Activated naive CD4-positive, alpha-beta T cell treated with anti-CD3 and anti-CD28 coated beads, Interleukin-2, amount 50 U/mL, for 16 hours (primary cell): ENCODE results near the gene ERCC1.
A peak's percentile ranks its signal among the peaks of the same experiment; 100 is the strongest.
"Not testable (repeated sequence)": the region's sequence is repeated elsewhere in the genome, so short reads cannot be mapped to it uniquely, and the experiment has no call there.

Experiments used
- DNase-seq: peaks from one replicate; pipeline ENCODE4 v3.0.0-alpha.2; 2020

The ERCC1 gene

GRCh38 chr19:45424191-45425058 lies 708 bp upstream of the ERCC1 start:
- no peak for DNase-seq

- peak; percentile 83 for DNase-seq
Observed at GRCh38 chr19:45423033-45423588, 606 bp downstream of the ERCC1 start.

- DNase-seq = no peak
Observed at GRCh38 chr19:45421947-45422498, 1.7 kb downstream of the ERCC1 start.

- no peak for DNase-seq
Observed at GRCh38 chr19:45420871-45421270, 2.8 kb downstream of the ERCC1 start.

- no peak for DNase-seq
Observed at GRCh38 chr19:45420356-45420755, 3.4 kb downstream of the ERCC1 start.

GRCh38 chr19:45419895-45420294 lies 3.8 kb downstream of the ERCC1 start:
- DNase-seq = no peak

- no peak for DNase-seq
Observed at GRCh38 chr19:45419396-45419795, 4.3 kb downstream of the ERCC1 start.

GRCh38 chr19:45418802-45419201 lies 4.9 kb downstream of the ERCC1 start:
- no peak for DNase-seq

GRCh38 chr19:45417151-45417550 lies 6.6 kb downstream of the ERCC1 start:
- no peak for DNase-seq

GRCh38 chr19:45414468-45414867 lies 9.2 kb downstream of the ERCC1 start:
- no peak for DNase-seq

- no peak for DNase-seq
Observed at GRCh38 chr19:45413497-45413896, 10.2 kb downstream of the ERCC1 start.

- not testable (repeated sequence) for DNase-seq
Observed at GRCh38 chr19:45410330-45410729, 13.4 kb downstream of the ERCC1 start.

- no peak for DNase-seq
Observed at GRCh38 chr19:45409557-45409920, 14.2 kb downstream of the ERCC1 start.

- DNase-seq = no peak
Observed at GRCh38 chr19:45408830-45409556, 14.7 kb downstream of the ERCC1 start.

- no peak for DNase-seq
Observed at GRCh38 chr19:45408121-45408520, 15.6 kb downstream of the ERCC1 start.

GRCh38 chr19:45407585-45407984 lies 16.1 kb downstream of the ERCC1 start:
- not testable (repeated sequence) for DNase-seq

GRCh38 chr19:45407091-45407375 lies 16.7 kb downstream of the ERCC1 start:
- DNase-seq = no peak

- peak; percentile 82 for DNase-seq
Observed at GRCh38 chr19:45406226-45407090, 17.3 kb downstream of the ERCC1 start, which contains the start of gene POLR1G. TSS of gene POLR1G (plus strand) at chr19:45406644. CDS start at chr19:45406697, 53 bp downstream.

GRCh38 chr19:45405435-45406225 lies 18.1 kb downstream of the ERCC1 start:
- DNase-seq = peak; percentile 86

- peak; percentile 53 for DNase-seq
Observed at GRCh38 chr19:45404557-45405434, 18.9 kb downstream of the ERCC1 start, which contains the start of gene PPP1R13L. TSS of gene PPP1R13L (minus strand) at chr19:45405069. CDS start at chr19:45398318, 6,751 bp downstream.
